ENCODE measurements around the gene EMC9.

The EMC9 gene

GRCh38 chr14:24177041-24177825, 35.8 kb upstream of the EMC9 start:
- DNase-seq, result no peak

- DNase-seq, result no peak
These were observed 35.2 kb upstream of the EMC9 start for GRCh38 chr14:24176599-24176998.

- no peak for DNase-seq
These were observed 31.5 kb upstream of the EMC9 start for GRCh38 chr14:24172871-24173281.

- DNase-seq, result no peak
These were observed 31.0 kb upstream of the EMC9 start for GRCh38 chr14:24172261-24172860.

- DNase-seq, result no peak
These were observed 30.2 kb upstream of the EMC9 start, which contains the start of gene REC8 for GRCh38 chr14:24171422-24172260. Gene REC8 (plus strand): TSS chr14:24172080. CDS start chr14:24172553, 473 bp downstream.

GRCh38 chr14:24167469-24168114, 26.2 kb upstream of the EMC9 start:
- DNase-seq, result no peak

- DNase-seq, result no peak
These were observed 24.4 kb upstream of the EMC9 start for GRCh38 chr14:24165785-24166184.

- DNase-seq, result no peak
These were observed 23.2 kb upstream of the EMC9 start for GRCh38 chr14:24164518-24164991.

GRCh38 chr14:24162093-24162492, 20.7 kb upstream of the EMC9 start:
- DNase-seq, result no peak

- DNase-seq, result peak; percentile 91
These were observed 19.7 kb upstream of the EMC9 start, which contains the start of gene IRF9 for GRCh38 chr14:24160850-24161804. Gene IRF9 (plus strand): TSS chr14:24161265. CDS start chr14:24162145, 880 bp downstream.

GRCh38 chr14:24160499-24160849, 19.1 kb upstream of the EMC9 start:
- DNase-seq, result no peak

- no peak for DNase-seq
These were observed 18.5 kb upstream of the EMC9 start for GRCh38 chr14:24159777-24160498.

GRCh38 chr14:24157331-24157730, 15.9 kb upstream of the EMC9 start:
- DNase-seq, result no peak

GRCh38 chr14:24156840-24157239, 15.4 kb upstream of the EMC9 start:
- no peak for DNase-seq

- no peak for DNase-seq
These were observed 13.7 kb upstream of the EMC9 start for GRCh38 chr14:24155100-24155499.

GRCh38 chr14:24151404-24152080, 10.2 kb upstream of the EMC9 start:
- DNase-seq, result no peak

GRCh38 chr14:24150993-24151392, 9.6 kb upstream of the EMC9 start:
- DNase-seq, result no peak

GRCh38 chr14:24150567-24150966, 9.2 kb upstream of the EMC9 start:
- DNase-seq, result no peak

GRCh38 chr14:24150061-24150460, 8.7 kb upstream of the EMC9 start:
- no peak for DNase-seq

GRCh38 chr14:24149302-24149969, 8.0 kb upstream of the EMC9 start:
- DNase-seq, result no peak

Data from KG1 (cell line).